ENCODE measurements around the gene GPR61.

GPR61 gene, protein sequence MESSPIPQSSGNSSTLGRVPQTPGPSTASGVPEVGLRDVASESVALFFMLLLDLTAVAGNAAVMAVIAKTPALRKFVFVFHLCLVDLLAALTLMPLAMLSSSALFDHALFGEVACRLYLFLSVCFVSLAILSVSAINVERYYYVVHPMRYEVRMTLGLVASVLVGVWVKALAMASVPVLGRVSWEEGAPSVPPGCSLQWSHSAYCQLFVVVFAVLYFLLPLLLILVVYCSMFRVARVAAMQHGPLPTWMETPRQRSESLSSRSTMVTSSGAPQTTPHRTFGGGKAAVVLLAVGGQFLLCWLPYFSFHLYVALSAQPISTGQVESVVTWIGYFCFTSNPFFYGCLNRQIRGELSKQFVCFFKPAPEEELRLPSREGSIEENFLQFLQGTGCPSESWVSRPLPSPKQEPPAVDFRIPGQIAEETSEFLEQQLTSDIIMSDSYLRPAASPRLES

DNA sequence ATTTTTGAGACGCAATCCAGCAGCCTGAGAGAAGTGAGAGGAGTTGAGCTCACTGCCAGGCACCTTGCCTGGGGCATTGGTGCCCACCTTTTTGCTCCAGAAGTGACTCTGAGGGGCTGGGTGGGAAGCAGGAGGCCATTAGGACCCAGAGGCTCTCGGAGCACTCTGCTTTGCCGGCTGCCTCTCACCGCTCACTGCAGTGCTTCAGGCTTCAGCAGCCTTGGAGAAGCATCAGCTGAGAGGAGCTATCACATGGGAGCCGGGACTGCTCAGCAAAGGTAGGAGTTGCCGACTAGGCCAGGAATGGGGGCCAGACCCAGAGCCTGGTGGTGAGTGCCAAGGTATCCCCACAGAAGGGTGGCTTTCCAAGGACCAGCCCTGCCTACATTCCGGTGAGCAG, at the start of gene GPR61:
Gene GPR61 (plus strand): TSS at position 197 of the 400 bp plus-strand sequence. CDS start 3,151 bp downstream, outside the sequence.
- no peak for DNase-seq (ENCODE audit: low read depth)

DNA sequence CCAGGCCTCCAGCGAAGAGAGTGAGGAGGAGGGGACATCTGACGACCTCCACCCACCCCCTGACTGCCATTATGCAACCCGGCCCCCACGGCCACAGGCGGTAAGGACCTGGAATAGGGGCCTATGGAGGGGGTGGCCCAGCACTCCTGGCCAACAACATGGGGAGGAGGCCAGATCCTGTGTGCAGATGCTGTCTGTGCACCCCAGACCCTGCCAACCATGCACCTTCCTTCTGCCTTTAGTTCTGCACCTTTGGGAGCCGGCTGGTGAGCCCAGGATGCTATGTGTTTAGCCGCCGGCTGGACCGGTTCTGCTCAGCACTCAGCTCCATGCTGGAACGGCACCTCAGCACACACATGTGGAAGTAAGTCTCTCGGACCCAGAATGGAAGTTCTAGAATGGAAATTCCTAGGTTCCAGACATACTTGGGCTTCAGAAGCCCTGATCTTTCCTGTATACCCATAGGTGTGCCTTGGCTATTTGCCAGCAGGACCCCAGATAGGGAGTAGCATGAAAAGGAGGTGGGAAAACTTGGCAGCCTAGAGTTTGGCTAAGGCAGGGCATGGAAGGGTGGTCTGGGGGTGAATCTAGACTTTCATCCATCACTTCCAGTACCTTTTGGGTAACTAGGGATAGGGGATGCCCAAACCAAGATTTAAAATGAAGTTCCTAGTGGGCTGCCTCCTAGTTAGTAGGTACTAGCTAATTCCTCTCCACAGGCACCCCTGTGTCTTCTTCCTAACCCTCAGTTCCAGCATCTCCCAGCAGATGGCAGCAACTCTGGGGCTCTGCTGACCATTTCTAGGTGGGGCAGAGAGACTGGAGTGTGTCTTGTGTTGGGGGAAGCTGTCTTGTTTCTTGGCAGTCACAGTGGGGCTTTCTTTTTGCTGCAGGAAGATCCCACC, 49.4 kb upstream of the GPR61 start:
- DNase-seq (ENCODE audit: low read depth): peak; percentile 70

DNA sequence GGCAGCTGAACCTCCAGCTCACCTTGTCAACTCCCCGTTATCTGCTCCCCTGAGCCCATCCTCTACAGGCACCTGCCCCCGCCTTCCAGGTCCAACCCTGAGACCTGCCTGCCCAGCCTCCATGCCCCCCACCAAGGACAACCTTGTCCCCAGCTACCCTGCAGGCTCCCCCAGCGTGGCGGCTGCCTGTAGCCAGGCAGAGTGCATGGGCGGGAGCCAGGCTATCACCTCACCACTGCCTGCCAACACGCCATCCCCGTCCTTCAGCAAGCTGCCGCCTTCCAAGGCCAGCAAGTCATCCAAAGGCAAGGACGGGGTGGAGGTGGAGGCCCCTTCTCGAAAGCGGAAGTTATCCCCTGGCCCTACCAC, 48.8 kb upstream of the GPR61 start:
- DNase-seq (ENCODE audit: low read depth): no peak

DNA sequence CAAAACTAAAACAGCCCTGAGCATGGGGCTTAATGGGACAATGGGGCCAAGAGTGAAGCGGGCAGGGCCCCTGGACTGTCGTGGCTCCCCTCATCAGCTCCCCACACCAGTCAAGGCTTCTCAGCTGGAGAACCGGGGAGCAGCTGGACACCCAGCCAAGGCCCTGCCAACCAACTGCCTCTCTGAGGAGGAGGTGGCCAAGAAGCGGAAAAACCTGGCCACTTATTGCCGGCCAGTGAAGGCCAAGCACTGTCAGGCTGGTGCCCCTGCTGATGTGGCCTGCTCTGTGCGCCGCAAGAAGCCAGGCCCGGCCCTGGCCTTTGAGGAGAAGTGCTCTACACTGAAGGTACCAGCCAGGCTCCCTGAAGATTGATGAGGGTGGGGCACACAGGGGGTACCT, 48.3 kb upstream of the GPR61 start:
- DNase-seq (ENCODE audit: low read depth): no peak

DNA sequence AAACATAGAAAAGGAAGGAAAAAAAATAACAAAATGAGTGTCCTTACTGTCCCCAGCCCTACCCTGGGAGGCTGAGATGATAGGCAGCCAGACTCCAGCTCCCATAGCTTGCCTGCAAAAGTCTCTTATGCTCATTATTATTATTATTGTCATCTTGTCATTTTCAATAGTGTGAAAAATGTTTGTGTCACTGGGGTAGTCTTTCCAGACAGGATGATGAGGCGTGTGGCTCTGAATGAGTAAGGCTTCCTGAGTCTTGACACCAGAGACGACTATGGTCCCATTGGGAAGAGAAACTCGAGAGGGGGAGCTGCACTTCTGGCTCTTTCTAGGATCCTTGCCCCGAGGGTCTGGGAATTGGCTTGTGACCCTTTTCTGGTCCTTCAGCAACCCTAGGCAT, 46.9 kb upstream of the GPR61 start:
- peak; percentile 41 for DNase-seq (ENCODE audit: low read depth)

DNA sequence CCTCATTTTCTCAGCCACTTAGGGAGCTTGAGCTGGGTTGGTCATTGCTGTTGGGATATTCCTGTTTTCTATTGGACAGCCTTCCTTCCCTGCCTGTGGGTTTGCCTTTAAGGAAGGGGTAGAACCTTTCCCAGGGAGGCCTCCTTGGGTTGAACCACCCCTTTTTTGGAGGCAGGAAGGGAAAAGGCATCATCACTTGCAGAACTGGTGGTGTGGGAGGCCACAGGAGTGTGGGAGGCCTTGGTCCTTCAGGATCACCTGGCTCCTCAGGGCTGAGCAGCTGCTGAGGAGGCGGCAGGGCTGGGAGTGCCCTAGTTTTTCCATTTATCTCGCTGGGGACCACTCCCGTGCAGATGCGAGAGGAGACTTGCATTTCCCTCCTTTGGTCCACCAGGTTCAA, 46.4 kb upstream of the GPR61 start:
- DNase-seq (ENCODE audit: low read depth): no peak

DNA sequence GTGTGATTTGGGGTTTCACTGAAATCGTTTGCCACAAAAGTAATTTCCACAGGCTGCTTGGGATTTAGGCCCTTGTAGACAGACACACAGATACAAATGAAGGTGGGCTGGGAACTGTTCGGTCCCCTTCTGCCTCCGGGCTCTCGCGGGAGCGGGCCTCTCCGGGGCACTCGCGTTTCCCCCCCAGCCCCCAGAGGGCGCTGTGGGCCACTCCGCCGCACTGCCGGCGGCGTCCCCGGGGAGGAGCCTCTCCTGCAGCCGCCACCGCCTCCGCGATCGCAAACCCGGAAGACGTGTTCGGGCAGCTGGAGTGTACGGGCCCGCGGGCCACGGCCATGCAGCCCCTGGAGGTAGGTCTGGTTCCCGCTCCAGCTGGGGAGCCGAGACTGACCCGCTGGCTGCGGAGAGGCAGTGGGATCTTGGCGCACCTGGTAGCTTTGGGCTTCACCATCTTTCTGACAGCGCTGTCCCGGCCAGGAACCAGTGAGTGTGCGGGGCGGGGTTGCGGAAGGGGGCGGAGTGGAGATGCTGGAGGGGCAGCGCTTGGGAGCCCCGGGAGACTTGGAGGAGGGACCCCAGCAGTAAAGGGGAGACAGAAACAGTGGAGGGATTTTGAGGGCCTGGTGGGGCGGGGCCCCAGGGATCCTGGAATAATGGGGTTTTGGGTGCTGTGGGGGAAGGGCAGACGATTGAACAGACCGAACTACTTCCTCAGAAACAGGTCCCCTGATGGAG, 45.7 kb upstream of the GPR61 start, which contains the start of gene CYB561D1:
Gene CYB561D1 (plus strand): TSS at position 290 of the 735 bp plus-strand sequence. CDS start 46 bp downstream, at position 336.
- DNase-seq (ENCODE audit: low read depth): peak; percentile 86

DNA sequence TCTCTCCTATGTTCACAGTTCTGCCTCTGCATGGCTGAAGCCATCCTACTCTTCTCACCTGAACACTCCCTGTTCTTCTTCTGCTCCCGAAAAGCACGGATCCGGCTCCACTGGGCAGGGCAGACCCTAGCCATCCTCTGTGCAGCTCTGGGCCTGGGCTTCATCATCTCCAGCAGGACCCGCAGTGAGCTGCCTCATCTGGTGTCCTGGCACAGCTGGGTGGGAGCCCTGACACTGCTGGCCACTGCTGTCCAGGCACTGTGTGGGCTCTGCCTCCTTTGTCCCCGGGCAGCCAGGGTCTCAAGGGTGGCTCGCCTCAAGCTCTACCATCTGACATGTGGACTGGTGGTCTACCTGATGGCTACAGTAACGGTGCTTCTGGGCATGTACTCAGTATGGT, 43.9 kb upstream of the GPR61 start:
- DNase-seq (ENCODE audit: low read depth): no peak

DNA sequence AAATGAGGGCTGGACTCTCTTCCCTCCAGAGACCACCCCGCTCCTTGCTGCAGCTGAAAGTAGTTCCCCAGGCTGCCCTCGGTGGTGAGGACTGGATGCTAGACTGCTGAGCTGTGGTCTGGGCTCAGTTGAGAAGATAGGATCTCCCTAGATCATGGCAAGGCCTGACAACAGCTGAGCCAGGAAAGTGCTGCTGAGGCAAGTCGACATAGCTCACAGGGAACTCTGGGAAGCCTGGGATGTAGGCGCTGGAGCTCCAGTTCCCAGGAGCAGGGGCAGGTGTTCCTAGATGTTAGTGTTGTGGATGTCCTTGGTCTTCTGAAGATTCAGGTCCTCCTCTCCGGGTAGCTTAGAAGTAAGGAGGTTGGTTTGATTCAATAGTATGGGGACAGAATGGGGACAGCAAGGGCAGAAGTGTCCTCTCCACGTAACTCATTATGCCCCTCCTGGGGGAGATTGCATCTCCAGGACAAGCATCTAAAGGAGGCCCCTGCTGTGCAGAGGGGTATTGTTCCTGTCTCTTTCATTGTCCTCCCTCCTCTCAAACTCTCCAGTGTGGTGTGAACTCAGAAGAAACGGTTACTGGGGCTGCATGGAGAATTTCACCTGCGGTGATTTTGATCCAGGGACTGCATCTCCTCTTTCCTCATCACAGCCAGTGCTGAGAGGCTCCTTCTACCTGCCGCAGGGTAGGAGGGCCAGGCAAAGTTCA, 42.1 kb upstream of the GPR61 start:
- DNase-seq (ENCODE audit: low read depth): no peak

DNA sequence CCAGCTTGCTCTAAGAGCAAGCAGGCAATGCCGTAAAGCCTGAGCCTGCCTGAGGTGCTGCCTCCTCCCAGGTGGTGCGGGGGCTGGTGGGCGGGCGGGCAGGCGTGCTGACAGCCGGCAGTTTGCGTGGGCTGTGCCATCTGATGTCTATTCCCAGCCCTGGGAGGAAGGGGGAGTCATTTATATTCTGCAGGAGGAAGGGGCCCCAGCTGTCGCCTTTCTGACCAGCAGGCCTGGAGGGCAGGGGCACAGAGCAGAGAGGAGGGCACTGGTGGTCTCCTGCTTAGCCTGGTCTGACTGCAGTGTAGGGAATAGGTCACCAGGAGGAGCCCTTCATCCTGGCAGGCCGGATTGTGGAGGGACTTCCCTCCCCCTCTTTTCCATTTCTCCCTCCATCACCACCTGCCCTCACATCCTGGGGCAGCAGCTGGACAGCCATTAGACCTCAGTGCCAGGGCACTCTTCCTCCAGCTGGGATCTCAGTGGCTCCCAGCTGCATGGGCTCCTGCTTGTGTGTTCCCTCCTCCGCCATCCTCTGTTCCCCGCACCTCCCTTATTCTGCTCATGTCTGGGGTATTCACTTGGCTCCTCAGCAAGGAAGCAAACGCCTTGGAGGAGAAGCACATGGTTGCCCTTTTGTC, 41.4 kb upstream of the GPR61 start:
- peak; percentile 68 for DNase-seq (ENCODE audit: low read depth)

DNA sequence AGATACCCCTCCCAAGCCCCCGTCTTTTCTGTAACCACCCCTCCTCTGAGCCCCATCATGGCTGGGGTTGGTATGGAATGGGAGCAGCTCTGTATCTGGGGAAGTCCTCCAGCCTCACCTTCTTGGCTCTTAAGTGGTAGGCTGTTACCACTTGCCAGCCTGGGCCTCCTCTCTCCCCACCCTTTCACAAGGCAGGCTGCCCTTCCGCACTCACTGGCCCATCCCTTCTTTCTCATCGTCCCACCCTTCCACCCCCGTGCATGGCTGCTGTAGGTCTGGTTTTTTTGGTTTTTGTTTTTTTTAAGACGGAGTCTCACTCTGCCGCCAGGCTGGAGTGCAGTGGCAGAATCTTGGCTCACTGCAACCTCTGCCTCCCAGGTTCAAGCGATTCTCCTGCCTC, 40.6 kb upstream of the GPR61 start:
- DNase-seq (ENCODE audit: low read depth): no peak

DNA sequence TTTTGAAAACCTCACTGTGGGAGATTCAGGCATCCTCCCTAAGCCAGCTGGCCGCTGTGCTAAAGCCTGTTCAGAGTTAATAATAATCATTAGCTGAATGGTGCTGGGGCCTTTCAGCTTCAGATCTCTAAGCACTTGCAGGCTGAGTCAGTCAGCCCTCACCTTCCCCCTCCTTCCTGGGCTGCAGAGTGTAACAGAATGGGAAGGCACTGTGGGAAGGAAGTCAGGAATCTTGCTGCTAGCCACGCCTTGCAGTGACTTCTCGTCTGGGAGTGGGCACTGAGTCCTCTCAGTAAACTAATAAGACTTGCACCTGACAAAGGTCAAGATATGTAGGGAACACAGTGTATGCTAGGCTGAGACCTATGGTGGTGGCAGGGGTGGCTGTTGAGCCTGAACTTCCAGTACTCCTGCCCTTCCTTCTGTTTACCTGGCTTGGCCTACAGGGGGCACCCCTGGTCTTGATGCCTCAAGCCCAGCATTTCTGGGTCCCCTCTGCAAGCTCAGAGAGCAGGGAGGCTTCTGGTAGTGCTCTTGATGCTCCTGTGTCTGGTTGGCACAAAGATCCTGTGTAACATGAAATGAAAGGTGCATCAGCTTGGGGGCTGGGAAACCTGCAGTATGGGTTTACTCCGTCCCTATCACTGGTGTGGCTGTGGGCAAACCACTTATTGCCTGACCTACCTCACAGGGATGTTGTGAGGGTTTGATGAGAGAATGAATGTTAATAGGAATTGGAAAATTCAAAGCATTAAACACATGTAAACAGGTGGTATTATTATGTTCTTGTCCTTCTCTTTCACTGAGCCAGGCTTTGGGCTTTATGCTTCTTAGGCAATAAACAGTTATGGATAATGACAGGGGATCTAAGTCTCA, 39.8 kb upstream of the GPR61 start:
- DNase-seq (ENCODE audit: low read depth): peak; percentile 73

DNA sequence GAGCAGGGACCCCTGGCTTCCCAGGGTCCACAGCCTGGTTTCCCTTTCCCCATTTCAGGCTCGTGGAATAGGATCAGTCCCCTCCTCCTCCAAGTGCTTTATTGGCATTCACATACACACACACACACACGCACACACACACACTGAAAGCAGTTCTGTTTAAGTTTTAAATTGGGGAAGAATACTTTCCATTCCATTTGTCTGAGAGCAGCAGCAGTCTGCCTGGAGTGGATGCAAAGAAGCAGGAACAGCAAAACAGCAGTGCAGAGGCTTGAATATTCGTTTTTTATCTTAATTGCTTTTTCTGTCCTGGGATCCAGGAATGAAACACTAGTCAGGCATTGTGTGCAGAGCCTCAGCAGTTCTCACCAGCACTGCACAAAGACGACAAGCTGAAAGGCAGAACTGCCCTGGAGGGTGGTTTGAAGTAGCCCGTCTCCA, 38.7 kb upstream of the GPR61 start:
- DNase-seq (ENCODE audit: low read depth): no peak

DNA sequence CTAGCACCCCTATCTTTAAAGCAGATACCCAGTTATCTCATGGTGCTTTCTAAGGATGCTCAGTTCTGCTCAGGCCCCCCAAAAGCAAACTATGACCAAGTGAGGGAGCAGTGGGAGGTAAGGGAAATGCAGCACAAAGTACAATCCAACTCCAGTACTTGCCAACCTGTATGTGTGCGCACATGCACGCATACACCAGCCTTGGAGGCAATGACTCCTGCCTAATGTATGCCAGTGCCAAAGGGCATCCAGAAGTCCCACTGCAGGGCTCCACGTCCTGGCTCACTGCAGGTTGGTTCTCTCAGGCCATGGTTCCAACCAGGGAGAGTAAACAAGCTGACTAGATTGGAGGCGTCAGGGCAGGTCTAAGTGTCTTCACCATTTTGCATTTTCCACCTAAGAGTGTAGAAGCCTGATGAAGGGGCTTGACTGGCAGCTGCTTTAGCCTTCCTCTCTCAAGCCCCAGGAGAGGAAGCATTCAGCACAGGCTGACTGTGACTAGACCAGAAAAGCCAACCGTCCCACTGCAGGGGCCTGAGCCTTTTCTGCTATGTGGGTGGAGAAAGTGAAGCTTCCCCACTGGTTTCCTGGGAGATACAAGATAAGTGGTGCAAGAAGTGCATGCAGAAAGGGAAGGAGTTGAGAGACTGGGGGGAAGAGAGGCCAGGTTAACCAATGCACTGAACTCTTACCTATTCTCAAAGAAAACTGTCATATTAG, 37.9 kb upstream of the GPR61 start:
- DNase-seq (ENCODE audit: low read depth): no peak

DNA sequence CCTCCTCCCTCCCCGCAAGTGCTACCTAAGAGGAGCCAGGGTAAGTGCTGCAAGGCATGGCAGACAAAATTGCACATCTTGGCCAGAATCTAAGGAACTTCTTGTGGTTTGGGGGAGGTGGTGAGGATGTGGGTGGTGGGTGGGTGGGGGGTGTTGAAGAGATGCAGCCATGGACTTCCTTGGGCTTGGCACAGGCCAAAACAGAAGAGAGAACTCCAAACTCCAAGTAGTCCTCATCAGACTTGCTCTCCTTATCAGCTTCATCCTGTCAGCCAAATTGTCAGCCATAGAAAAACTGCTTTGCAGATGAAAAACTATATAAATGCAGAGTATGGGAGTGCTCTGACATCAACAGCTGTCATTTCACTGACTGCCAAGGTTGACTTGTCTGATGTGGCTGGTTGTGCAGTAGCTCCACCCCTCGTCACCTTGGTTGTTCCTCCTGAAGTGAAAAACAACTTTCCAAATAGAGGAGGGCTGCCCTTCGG, 37.3 kb upstream of the GPR61 start:
- DNase-seq (ENCODE audit: low read depth): no peak

DNA sequence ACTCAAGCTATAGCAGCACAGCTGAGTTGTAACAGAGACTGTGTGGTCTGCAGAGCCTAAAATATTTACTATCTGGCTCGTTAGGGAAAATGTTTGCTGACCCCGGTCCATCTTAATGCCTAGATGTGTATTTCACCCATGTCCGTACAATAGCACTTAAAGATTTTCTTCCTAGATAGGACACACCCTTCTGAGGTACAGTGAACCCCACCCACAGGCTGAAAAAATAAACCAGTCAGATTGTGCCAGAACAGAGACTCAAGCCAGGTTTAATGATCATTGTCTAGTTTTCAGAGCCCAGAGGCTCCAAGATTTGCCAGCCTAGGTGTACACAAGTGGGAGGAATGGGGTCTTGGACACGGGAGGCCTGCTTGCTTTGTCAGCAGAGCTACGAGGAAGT, 35.7 kb upstream of the GPR61 start:
- DNase-seq (ENCODE audit: low read depth): no peak

DNA sequence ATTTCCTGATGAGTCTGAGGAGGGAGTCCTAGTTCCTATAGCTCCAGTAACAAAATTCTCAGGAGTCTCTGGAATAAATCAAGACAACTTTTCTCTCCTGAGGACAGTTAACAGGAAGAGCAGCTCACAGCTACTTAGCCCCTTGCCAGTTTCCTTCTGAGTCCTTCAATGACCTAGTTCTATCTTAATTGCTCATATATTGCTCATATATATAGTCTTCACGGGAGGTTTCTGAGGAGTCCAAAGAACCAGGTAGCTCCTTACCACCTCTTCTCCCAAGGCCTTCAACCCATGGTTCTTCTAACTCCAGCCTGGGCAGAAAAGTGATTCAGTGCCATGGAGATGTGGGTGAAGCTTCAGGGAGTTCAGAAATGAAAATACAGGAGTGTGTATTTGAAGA, 34.7 kb upstream of the GPR61 start:
- no peak for DNase-seq (ENCODE audit: low read depth)

DNA sequence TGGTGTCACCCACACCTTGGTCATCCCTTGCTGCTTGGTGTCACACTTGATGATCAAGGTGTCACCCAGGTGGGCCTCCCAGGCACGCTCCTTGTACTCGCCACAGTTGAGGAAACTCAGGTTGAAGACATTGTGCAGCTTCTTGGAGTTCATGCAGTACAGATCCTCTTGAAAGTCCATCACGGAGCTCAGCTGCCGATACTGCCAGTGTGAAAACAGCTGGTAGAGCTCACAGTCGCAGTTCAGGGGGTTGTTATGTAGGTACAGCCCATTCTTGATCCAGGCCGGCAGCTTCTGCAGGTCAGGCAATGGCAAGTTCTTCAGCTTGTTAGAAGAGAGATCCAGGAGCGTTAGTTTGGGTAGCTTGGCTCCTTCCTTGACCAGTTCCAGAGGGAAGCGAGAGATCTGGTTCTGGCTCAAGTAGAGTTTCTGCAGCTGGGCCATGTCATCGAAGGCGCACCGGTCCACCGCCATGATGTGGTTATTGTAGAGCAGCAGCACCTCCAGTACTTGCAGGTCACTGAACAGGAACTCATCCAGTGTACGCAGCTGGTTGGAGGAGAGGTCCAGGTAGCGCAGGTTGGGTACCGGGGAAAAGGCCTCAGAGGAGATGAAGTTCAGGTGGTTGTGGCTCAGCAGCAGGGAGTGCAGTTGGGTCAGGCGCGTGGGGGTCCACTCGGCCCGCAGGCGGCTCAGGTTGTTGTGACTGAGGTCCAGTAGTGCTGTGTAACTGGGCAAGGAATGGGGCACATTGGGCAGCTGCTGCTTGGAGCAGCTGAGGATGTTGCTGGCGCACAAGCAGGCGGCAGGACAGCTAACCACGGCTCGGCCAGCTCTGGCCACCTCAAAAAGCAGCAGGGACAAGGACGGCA, 31.4 kb upstream of the GPR61 start:
- no peak for DNase-seq (ENCODE audit: low read depth)

Data from ELR (cell line).